Lung (tissue), 12 donors: ENCODE data around the gene TMEM209. TPM values are rescaled to one million over a fixed set of nuclear protein-coding genes. Genes with fewer than 3 reads are reported as not detected.

Experiments
- ATAC-seq: fragments of 200-7000 bp; cut with Tn5 transposase; one replicate; pipeline ENCODE4 v1.9.1; 2020; ENCODE audit warnings: moderate number of reproducible peaks; ENCODE audit not compliant: insufficient read depth, low FRiP score
- DNase-seq, 3 donors: peaks; one replicate each; pipeline ENCODE4 v3.0.0-alpha.2; 2013 to 2017
- H3K27ac ChIP-seq, 2 donors: one replicate each; pipeline ENCODE4 v1.5.1; 2013; ENCODE audit warnings: mild to moderate bottlenecking in 2 of 2, moderate library complexity in 2 of 2, control low read depth in 1 of 2, inconsistent platforms in 1 of 2, low read depth in 1 of 2, low read length in 1 of 2
- H3K27me3 ChIP-seq, 3 donors: one replicate each; pipeline ENCODE4 v1.5.1; 2013; ENCODE audit warnings: low read length in 2 of 3; ENCODE audit not compliant: control insufficient read depth in 3 of 3, insufficient read depth in 3 of 3
- H3K36me3 ChIP-seq, 4 donors: one replicate each; pipeline ENCODE4 v1.5.1; 2013; ENCODE audit warnings: low read length in 4 of 4, mild to moderate bottlenecking in 1 of 4, moderate library complexity in 1 of 4; ENCODE audit not compliant: control insufficient read depth in 4 of 4, insufficient read depth in 4 of 4
- H3K4me1 ChIP-seq, 5 donors: one replicate each; pipeline ENCODE4 v1.5.1; 2013; ENCODE audit warnings: low read length in 5 of 5, mild to moderate bottlenecking in 2 of 5, moderate library complexity in 1 of 5; ENCODE audit not compliant: control insufficient read depth in 5 of 5, insufficient read depth in 5 of 5
- H3K4me3 ChIP-seq: one replicate; pipeline ENCODE4 v1.5.1; 2013; ENCODE audit warnings: mild to moderate bottlenecking, control low read depth, moderate library complexity
- H3K9ac ChIP-seq, 2 donors: one replicate each; pipeline ENCODE4 v1.5.1; 2013; ENCODE audit warnings: low read length in 2 of 2, control low read depth in 1 of 2; ENCODE audit not compliant: insufficient read depth in 1 of 2
- H3K9me3 ChIP-seq, 4 donors: one replicate each; pipeline ENCODE4 v1.5.1; 2013; ENCODE audit warnings: low read length in 3 of 4, mild to moderate bottlenecking in 1 of 4, moderate library complexity in 1 of 4; ENCODE audit not compliant: control insufficient read depth in 4 of 4, insufficient read depth in 3 of 4
- WGBS, 2 donors: extraction: QIAGEN DNeasy Blood & Tissue Kit; methylation state at CpG; one replicate each; pipeline ENCODE4 v1.1.7; 2013; 5-methylcytosine and 5-hydroxymethylcytosine counted together
- polyA plus RNA-seq, 2 donors: library from polyadenylated mRNA; stranded (reverse); fragments of 200-250 nt; gene quantifications; one replicate each; pipeline ENCODE4 v1.2.1, GENCODE V29; 2013
- total RNA-seq, 2 donors: library from RNA; depleted of rRNA in 1 of 2; stranded (reverse); fragments of >200 nt in 1 of 2; gene quantifications; one replicate each; pipeline ENCODE4 v1.2.1, GENCODE V29; 2014 to 2021
- TF ChIP-seq, protein P1 (sequence below): IDR thresholded peaks from 2 replicates; pipeline ENCODE4 v1.5.1; 2012; ENCODE audit warnings: mild to moderate bottlenecking; ENCODE audit errors: control extremely low read depth, extremely low read depth
- donor health status: control.
- donor health status: control.
- donor health status: Bipolar disorder and iron deficiency.
- donor health status: healthy.
- donor health status: DM: yes; HTN: yes; CAD: no.

TMEM209 gene
- total and polyA plus RNA-seq, 4 donors: 8.3 to 22.2 (median 12.6) TPM

DNA sequence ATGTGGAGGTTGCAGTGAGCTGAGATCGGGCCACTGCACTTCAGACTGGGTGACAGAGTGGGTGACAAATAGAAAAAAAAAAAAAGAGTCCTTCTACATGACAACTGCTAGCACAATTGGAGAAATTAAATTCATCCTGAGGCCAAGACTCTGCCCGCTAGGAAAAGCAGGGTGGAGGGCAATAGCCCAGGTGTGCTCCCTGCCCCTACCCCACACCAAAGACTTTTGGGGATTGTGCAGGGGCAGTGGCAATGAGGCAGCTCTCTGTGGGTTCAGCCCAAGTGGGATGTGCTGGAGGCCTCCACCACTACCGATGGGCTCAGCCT, 61.3 kb downstream of the TMEM209 start:
- ATAC-seq (no peak), DNase-seq (no peak)
- H3K36me3 ChIP-seq: no peaks in the 10 kb centered on the region
- H3K27me3 ChIP-seq: no peaks in the 10 kb centered on the region
- H3K4me1 ChIP-seq: peaks cover 0 to 26% (median 17%) of the 10 kb centered on the region in 5 donors
- H3K4me3 ChIP-seq: no peak overlapping the region
- TF ChIP-seq, protein P1, sequence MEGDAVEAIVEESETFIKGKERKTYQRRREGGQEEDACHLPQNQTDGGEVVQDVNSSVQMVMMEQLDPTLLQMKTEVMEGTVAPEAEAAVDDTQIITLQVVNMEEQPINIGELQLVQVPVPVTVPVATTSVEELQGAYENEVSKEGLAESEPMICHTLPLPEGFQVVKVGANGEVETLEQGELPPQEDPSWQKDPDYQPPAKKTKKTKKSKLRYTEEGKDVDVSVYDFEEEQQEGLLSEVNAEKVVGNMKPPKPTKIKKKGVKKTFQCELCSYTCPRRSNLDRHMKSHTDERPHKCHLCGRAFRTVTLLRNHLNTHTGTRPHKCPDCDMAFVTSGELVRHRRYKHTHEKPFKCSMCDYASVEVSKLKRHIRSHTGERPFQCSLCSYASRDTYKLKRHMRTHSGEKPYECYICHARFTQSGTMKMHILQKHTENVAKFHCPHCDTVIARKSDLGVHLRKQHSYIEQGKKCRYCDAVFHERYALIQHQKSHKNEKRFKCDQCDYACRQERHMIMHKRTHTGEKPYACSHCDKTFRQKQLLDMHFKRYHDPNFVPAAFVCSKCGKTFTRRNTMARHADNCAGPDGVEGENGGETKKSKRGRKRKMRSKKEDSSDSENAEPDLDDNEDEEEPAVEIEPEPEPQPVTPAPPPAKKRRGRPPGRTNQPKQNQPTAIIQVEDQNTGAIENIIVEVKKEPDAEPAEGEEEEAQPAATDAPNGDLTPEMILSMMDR: no peak
- peak overlapping the region in 1 of 2 donors; percentile 83 for H3K27ac ChIP-seq
- no peak overlapping the region for H3K9ac ChIP-seq
- WGBS, 2 donors: 78 to 88% methylated on average over 3 of the region's 3 CpGs
- H3K9me3 ChIP-seq: no peaks in the 10 kb centered on the region

DNA sequence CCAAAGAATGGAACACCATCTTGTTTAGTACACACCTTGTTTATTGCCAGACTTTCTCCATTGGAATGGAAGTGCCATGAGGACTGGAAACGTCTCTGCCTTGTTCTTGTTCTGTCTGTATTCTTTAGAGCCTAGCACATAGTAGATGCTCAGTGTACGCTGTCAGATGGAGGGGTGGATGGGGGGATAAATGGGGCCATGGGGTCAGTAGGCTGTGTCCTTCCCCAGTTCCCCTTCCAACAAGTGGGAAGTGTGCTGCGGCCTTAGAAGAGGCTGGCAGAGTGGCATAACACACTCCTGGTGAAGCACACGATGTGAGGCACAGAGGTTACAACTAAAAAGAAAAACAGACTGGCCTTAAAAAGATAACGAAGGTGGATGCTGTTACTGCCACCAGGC, 61.9 kb downstream of the TMEM209 start:
- Histone ChIP-seq H3K4me3 (no peak overlapping the region), H3K36me3 (no peaks in the 10 kb centered on the region), H3K27ac (peak overlapping the region in 1 of 2 donors; percentile 92), H3K9me3 (no peaks in the 10 kb centered on the region), H3K9ac (no peak overlapping the region), H3K27me3 (no peaks in the 10 kb centered on the region), H3K4me1 (peaks cover 0 to 26% (median 17%) of the 10 kb centered on the region in 5 donors)
- ATAC-seq: no peak
- 92 to 94% methylated on average over 5 of the region's 5 CpGs for WGBS, 2 donors
- TF ChIP-seq, protein P1: no peak
- DNase-seq: no peak

DNA sequence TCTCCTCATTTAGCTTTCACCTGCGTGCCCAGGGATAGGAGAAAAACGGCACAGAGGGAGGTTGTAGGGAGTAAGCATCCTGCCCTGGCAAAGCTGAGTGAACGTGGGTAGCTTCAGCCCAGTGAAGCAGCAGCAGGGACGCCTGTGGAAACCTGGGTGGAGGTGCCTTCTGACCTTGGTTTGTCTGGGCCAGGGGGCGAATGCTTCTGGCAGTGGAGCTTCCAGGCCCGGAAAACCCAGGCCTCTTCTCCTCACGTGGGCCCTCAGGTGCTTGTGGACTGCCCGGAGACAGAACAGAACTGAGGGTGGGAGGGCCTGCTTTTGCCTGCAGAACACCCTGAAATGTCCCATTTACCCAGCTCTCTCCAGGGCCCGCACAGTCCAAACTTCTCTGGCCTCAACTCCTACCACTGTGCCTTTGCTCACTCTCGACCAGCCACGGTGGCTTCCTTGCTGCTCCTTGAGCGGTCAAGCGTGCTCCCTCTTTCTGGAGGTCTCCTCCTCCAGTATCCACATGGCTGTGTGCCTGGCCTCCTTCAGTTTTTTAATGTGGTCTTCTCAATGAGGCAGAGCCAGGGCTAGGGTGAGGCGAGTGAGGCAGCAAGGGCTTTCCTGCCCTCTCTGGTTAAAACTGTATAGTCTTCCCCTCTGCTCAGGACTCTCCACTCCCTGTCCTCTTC, 62.4 kb downstream of the TMEM209 start:
- WGBS, 2 donors: 85 to 91% methylated on average over 14 of the region's 14 CpGs

More for the DNA sequence above, 62.4 kb downstream of the TMEM209 start:
- Histone ChIP-seq H3K9me3 (no peaks in the 10 kb centered on the region), H3K27me3 (no peaks in the 10 kb centered on the region), H3K4me3 (no peak overlapping the region), H3K4me1 (peaks cover 0 to 26% (median 17%) of the 10 kb centered on the region in 5 donors), H3K9ac (no peak overlapping the region), H3K36me3 (peaks cover 0 to 1% (median 0%) of the 10 kb centered on the region in 4 donors), H3K27ac (peak overlapping the region in 1 of 2 donors; percentile 92)
- TF ChIP-seq, protein P1: no peak
- no peak for ATAC-seq
- DNase-seq: no peak
